ENCODE results near the gene KLF11. TPM values are rescaled to one million over a fixed set of nuclear protein-coding genes. Genes with fewer than 3 reads are reported as not detected.
"Not testable (repeated sequence)": the region's sequence is repeated elsewhere in the genome, so short reads cannot be mapped to it uniquely, and the experiment has no call there.

The KLF11 gene
- total and polyA plus RNA-seq, 2 experiments from 2014 or later: 4.8 to 6.6 TPM

GRCh38 chr2:10012963-10013461, 30.3 kb upstream of the KLF11 start:
- Histone ChIP-seq H3K9ac (no peak overlapping the region), H3K4me3 (no peak overlapping the region), H3K4me2 (ENCODE audit: unreplicated experiment) (no peak overlapping the region), H3K79me2 (ENCODE audit: insufficient read depth) (no peaks in the 10 kb centered on the region), H3K27ac (no peak overlapping the region), H3K9me2 (ENCODE audit: insufficient read depth) (no peaks in the 10 kb centered on the region), H3K9me3 (ENCODE audit: low read depth) (no peaks in the 10 kb centered on the region), H3F3A (ENCODE audit: insufficient read depth) (peaks cover 9% of the 10 kb centered on the region), H4K20me1 (ENCODE audit: insufficient read depth) (no peaks in the 10 kb centered on the region), H3K4me1 (ENCODE audit: insufficient read depth) (peaks cover 12% of the 10 kb centered on the region), H2AFZ (no peak overlapping the region), H3K27me3 (replicated peaks; ENCODE audit: insufficient read depth) (no peaks in the 10 kb centered on the region), H3K36me3 (ENCODE audit: low read depth) (no peaks in the 10 kb centered on the region)
- 87 to 89% methylated on average over 23 to 29 of the region's 29 CpGs for WGBS, 2 experiments (ENCODE audit: low coverage in 1 of 2, low lambda C conversion rate in 2 of 2, missing lambda C conversion rate in 2 of 2)
- in situ Hi-C loops (cut with MboI): no loop called here
- DNase-seq: no peak
- TF ChIP-seq EZH2 (IDR thresholded peaks at IDR 0.05; ENCODE audit: insufficient read depth, poor library complexity, severe bottlenecking) (no peak), EZH2phosphoT487 (IDR thresholded peaks at IDR 0.05; ENCODE audit: insufficient read depth, low read depth) (no peak)

- 93 to 94% methylated on average over 30 to 43 of the region's 43 CpGs for WGBS, 2 experiments (ENCODE audit: low coverage in 1 of 2, low lambda C conversion rate in 2 of 2, missing lambda C conversion rate in 2 of 2)
These were observed 29.5 kb upstream of the KLF11 start for GRCh38 chr2:10013651-10014417.

GRCh38 chr2:10014418-10015190, 28.7 kb upstream of the KLF11 start:
- Histone ChIP-seq H3K27me3 (replicated peaks; ENCODE audit: insufficient read depth) (no peaks in the 10 kb centered on the region), H2AFZ (no peak overlapping the region), H3K4me3 (no peak overlapping the region), H3K4me1 (ENCODE audit: insufficient read depth) (peaks cover 13% of the 10 kb centered on the region), H3K9ac (no peak overlapping the region), H4K20me1 (ENCODE audit: insufficient read depth) (no peaks in the 10 kb centered on the region), H3K9me2 (ENCODE audit: insufficient read depth) (no peaks in the 10 kb centered on the region), H3K9me3 (ENCODE audit: low read depth) (no peaks in the 10 kb centered on the region), H3K4me2 (ENCODE audit: unreplicated experiment) (no peak overlapping the region), H3F3A (ENCODE audit: insufficient read depth) (peaks cover 7% of the 10 kb centered on the region; the same call in 1 of the 2 replicates), H3K36me3 (ENCODE audit: low read depth) (no peaks in the 10 kb centered on the region), H3K79me2 (ENCODE audit: insufficient read depth) (no peaks in the 10 kb centered on the region), H3K27ac (no peak overlapping the region)
- in situ Hi-C loops (cut with MboI): no loop called here
- 87 to 88% methylated on average over 16 to 42 of the region's 42 CpGs for WGBS, 2 experiments (ENCODE audit: low coverage in 1 of 2, low lambda C conversion rate in 2 of 2, missing lambda C conversion rate in 2 of 2)
- DNase-seq: no peak
- no peak for TF ChIP-seq EZH2phosphoT487 (IDR thresholded peaks at IDR 0.05; ENCODE audit: insufficient read depth, low read depth)
- TF ChIP-seq EZH2 (IDR thresholded peaks at IDR 0.05; ENCODE audit: insufficient read depth, poor library complexity, severe bottlenecking): no peak

More at GRCh38 chr2:10013651-10014417, 29.5 kb upstream of the KLF11 start:
- H3K4me2 ChIP-seq (ENCODE audit: unreplicated experiment); H3F3A ChIP-seq (ENCODE audit: insufficient read depth); H4K20me1 ChIP-seq (ENCODE audit: insufficient read depth); DNase-seq; H2AFZ ChIP-seq; H3K36me3 ChIP-seq (ENCODE audit: low read depth); H3K79me2 ChIP-seq (ENCODE audit: insufficient read depth); H3K27me3 ChIP-seq (replicated peaks; ENCODE audit: insufficient read depth); H3K9me3 ChIP-seq (ENCODE audit: low read depth); H3K4me1 ChIP-seq (ENCODE audit: insufficient read depth); H3K4me3 ChIP-seq; H3K9me2 ChIP-seq (ENCODE audit: insufficient read depth); H3K27ac ChIP-seq; in situ Hi-C loops (cut with MboI); H3K9ac ChIP-seq: not testable (repeated sequence)

GRCh38 chr2:10015376-10015989, 27.9 kb upstream of the KLF11 start:
- H3K4me1 ChIP-seq (ENCODE audit: insufficient read depth); DNase-seq; H2AFZ ChIP-seq; H3K9me2 ChIP-seq (ENCODE audit: insufficient read depth); in situ Hi-C loops (cut with MboI); H4K20me1 ChIP-seq (ENCODE audit: insufficient read depth); H3K9me3 ChIP-seq (ENCODE audit: low read depth); H3F3A ChIP-seq (ENCODE audit: insufficient read depth); H3K79me2 ChIP-seq (ENCODE audit: insufficient read depth); H3K9ac ChIP-seq; H3K27me3 ChIP-seq (replicated peaks; ENCODE audit: insufficient read depth); H3K4me3 ChIP-seq; H3K27ac ChIP-seq; H3K36me3 ChIP-seq (ENCODE audit: low read depth); H3K4me2 ChIP-seq (ENCODE audit: unreplicated experiment): not testable (repeated sequence)
- 86% methylated on average over 6 to 44 of the region's 44 CpGs for WGBS, 2 experiments (ENCODE audit: low coverage in 1 of 2, low lambda C conversion rate in 2 of 2, missing lambda C conversion rate in 2 of 2)

Measured in GM23248 (cell line).